ENCODE measurements around the gene L1TD1. TPM values are rescaled to one million over a fixed set of nuclear protein-coding genes. Genes with fewer than 3 reads are reported as not detected.

Gene L1TD1
- total and polyA plus RNA-seq, 9 of the 15 experiments (the other 6 are each of a cell fraction or from before 2014, with no cell fraction given), result 0.09 TPM; not detected in 8

DNA sequence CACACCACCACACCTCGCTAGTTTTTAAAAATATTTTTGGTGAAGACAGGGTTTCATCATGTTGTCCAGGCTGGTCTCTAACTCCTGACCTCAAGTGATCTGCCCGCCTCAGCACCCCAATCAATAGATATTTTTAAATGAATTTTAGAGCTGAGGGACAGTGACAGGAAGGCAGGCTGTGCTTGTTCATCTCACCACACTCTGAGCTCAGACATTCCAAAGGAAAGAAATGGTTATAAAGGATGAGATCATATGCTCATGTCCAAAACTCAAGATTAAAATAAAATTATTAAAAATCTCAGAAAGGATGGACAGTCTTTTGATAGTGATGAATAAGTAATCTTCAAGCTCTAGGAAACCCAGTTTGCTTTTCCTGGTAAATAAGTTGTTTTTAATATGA, 40.9 kb downstream of the L1TD1 start:
- Histone ChIP-seq H3K4me2 (ENCODE audit: insufficient read depth, low read length) (no peak overlapping the region), H3K36me3 (ENCODE audit: control insufficient read depth, insufficient read depth, low read length) (no peaks in the 10 kb centered on the region), H3K9me1 (ENCODE audit: control insufficient read depth, insufficient read depth, low read length) (no peaks in the 10 kb centered on the region), H3K9ac (ENCODE audit: insufficient read depth in 1 of 2, low read depth in 2 of 2, low read length in 2 of 2) (no peak overlapping the region), H3K4me3 (no peak overlapping the region), H4K20me1 (replicated peaks; ENCODE audit: control insufficient read depth, insufficient read depth, low read length) (0 out of 2 replicates have a peak, but pooled peaks cover 4% of the 10 kb centered on the region), H3K27me3 (ENCODE audit: control insufficient read depth in 2 of 2, insufficient read depth in 2 of 2, low read length in 2 of 2) (peaks cover 0 to 19% of the 10 kb centered on the region in 2 experiments; a peak in 2 of 5 replicates), H3K79me2 (ENCODE audit: control insufficient read depth, insufficient read depth, low read length) (no peaks in the 10 kb centered on the region), H3K9me3 (replicated peaks; ENCODE audit: control insufficient read depth, insufficient read depth, low read depth, low read length) (no peaks in the 10 kb centered on the region), H2AFZ (ENCODE audit: low read depth, low read length) (no peak overlapping the region), H3K27ac (ENCODE audit: extremely low read depth, low read depth, low read length) (no peak overlapping the region), H3K4me1 (replicated peaks in 1 of 2; ENCODE audit: control insufficient read depth in 2 of 2, insufficient read depth in 2 of 2, low read length in 2 of 2) (no peaks in the 10 kb centered on the region)
- POLR2A ChIA-PET, result no interaction called here
- FAIRE-seq, result no peak
- WGBS (ENCODE audit: insufficient coverage, low coverage, missing lambda C conversion rate), result 0% methylated on average over 2 of the region's 2 CpGs
- intact Hi-C loops (cut with micrococcal nuclease) (no loop called here), in situ Hi-C loops (cut with MboI) (no loop called here)
- DNase-seq (ENCODE audit: extremely low read depth in 1 of 4, low spot score in 3 of 4), result no peak
- CTCF ChIA-PET (ENCODE audit: low intra/inter-chr PET ratio), result no interaction called here
- BruUV-seq (replicated peaks), result no TSS peak
- ATAC-seq, result no peak
- TF ChIP-seq NR3C1 (CRISPR knock-in tag; IDR thresholded peaks at IDR 0.05), result no peak
- no peak for TF ChIP-seq MEF2A (IDR thresholded peaks at IDR 0.05; ENCODE audit: control insufficient read depth, low read depth, low read length)
- no peak for TF ChIP-seq HMGN3 (IDR thresholded peaks at IDR 0.05; ENCODE audit: borderline replicate concordance, extremely low read depth, insufficient read length, low read depth, low read length)
- no peak for TF ChIP-seq SRSF7 (optimal IDR thresholded peaks at IDR 0.05; ENCODE audit: low read depth, low read length)
- no peak for TF ChIP-seq ZNF184 (CRISPR knock-in tag; IDR thresholded peaks at IDR 0.05)
- no peak for TF ChIP-seq ZNF224 (CRISPR knock-in tag; IDR thresholded peaks at IDR 0.05)
- TF ChIP-seq, protein P1, sequence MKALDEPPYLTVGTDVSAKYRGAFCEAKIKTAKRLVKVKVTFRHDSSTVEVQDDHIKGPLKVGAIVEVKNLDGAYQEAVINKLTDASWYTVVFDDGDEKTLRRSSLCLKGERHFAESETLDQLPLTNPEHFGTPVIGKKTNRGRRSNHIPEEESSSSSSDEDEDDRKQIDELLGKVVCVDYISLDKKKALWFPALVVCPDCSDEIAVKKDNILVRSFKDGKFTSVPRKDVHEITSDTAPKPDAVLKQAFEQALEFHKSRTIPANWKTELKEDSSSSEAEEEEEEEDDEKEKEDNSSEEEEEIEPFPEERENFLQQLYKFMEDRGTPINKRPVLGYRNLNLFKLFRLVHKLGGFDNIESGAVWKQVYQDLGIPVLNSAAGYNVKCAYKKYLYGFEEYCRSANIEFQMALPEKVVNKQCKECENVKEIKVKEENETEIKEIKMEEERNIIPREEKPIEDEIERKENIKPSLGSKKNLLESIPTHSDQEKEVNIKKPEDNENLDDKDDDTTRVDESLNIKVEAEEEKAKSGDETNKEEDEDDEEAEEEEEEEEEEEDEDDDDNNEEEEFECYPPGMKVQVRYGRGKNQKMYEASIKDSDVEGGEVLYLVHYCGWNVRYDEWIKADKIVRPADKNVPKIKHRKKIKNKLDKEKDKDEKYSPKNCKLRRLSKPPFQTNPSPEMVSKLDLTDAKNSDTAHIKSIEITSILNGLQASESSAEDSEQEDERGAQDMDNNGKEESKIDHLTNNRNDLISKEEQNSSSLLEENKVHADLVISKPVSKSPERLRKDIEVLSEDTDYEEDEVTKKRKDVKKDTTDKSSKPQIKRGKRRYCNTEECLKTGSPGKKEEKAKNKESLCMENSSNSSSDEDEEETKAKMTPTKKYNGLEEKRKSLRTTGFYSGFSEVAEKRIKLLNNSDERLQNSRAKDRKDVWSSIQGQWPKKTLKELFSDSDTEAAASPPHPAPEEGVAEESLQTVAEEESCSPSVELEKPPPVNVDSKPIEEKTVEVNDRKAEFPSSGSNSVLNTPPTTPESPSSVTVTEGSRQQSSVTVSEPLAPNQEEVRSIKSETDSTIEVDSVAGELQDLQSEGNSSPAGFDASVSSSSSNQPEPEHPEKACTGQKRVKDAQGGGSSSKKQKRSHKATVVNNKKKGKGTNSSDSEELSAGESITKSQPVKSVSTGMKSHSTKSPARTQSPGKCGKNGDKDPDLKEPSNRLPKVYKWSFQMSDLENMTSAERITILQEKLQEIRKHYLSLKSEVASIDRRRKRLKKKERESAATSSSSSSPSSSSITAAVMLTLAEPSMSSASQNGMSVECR (CRISPR knock-in tag; IDR thresholded peaks at IDR 0.05), result no peak
- no peak for TF ChIP-seq PTRF (tag; IDR thresholded peaks at IDR 0.05)
- TF ChIP-seq ZNF23 (CRISPR knock-in tag; IDR thresholded peaks at IDR 0.05), result no peak
- TF ChIP-seq, protein P2, sequence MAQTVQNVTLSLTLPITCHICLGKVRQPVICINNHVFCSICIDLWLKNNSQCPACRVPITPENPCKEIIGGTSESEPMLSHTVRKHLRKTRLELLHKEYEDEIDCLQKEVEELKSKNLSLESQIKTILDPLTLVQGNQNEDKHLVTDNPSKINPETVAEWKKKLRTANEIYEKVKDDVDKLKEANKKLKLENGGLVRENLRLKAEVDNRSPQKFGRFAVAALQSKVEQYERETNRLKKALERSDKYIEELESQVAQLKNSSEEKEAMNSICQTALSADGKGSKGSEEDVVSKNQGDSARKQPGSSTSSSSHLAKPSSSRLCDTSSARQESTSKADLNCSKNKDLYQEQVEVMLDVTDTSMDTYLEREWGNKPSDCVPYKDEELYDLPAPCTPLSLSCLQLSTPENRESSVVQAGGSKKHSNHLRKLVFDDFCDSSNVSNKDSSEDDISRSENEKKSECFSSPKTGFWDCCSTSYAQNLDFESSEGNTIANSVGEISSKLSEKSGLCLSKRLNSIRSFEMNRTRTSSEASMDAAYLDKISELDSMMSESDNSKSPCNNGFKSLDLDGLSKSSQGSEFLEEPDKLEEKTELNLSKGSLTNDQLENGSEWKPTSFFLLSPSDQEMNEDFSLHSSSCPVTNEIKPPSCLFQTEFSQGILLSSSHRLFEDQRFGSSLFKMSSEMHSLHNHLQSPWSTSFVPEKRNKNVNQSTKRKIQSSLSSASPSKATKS (CRISPR knock-in tag; IDR thresholded peaks at IDR 0.05), result no peak
- no peak for TF ChIP-seq ZNF197 (CRISPR knock-in tag; IDR thresholded peaks at IDR 0.05; ENCODE audit: low read depth)
- TF ChIP-seq SIN3B (IDR thresholded peaks at IDR 0.05; ENCODE audit: low read depth), result no peak
- no peak for TF ChIP-seq TFAM (CRISPR knock-in tag; conservative IDR thresholded peaks at IDR 0.05)
- TF ChIP-seq KAT8 (IDR thresholded peaks at IDR 0.05; ENCODE audit: low read depth), result no peak
